GM19438 (cell line): Measurements from ENCODE around the gene KIFC3.
"Not testable (repeated sequence)": the region's sequence is repeated elsewhere in the genome, so short reads cannot be mapped to it uniquely, and the experiment has no call there.

ENCODE experiments used
- ATAC-seq: cut with Tn5 transposase; IDR thresholded peaks from one replicate; pipeline ENCODE4 v1.9.1; 2021; ENCODE audit warnings: low read depth; ENCODE audit not compliant: unreplicated experiment

KIFC3 gene

GRCh38 chr16:57802341-57803133 is at the start of gene KIFC3:
Gene KIFC3 (minus strand): TSS chr16:57802491. CDS start chr16:57798243, 4,248 bp downstream.
- ATAC-seq = no peak

DNA sequence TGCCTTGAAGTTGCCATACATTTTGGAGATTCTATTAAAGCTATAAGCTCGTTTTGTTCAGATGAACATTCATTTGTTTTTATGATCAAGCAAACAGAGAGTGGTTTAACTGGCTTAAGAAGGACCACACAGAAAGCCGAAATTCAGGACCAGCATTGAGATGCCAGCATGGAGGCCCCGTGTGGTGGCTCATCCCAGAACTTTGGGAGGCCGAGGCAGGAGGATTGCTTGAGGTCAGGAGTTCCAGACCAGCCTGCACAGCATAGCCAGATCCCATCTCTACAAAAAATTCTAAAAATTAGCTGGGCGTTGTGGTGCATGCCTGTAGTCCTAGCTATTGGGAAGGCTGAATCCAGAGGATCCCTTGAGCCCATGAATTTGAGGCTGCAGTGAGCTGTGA is 45.9 kb upstream of the KIFC3 start:
- no peak for ATAC-seq

- ATAC-seq = not testable (repeated sequence)
Observed at GRCh38 chr16:57846931-57847330, 44.6 kb upstream of the KIFC3 start.

- no peak for ATAC-seq
Observed at GRCh38 chr16:57846078-57846697, 43.9 kb upstream of the KIFC3 start.

DNA sequence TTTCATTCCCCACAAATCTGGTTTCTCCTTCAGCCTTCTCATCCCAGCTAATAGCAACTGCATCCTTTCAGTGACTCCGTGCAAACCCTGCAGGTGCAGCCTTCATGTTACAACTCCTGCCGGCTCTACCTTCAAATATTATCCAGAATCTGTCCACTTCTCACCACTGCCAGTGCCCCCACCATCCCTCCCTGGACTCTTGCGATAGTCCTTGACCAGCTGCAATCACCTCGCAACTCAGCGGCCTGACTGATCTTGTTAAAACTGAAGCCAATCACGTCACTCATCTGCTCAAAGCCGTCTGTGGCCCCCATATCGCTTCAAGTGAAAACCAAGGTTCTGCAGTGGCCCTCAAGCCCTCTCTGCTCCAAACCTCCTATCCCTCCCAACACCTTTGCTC is 42.8 kb upstream of the KIFC3 start:
- no peak for ATAC-seq

DNA sequence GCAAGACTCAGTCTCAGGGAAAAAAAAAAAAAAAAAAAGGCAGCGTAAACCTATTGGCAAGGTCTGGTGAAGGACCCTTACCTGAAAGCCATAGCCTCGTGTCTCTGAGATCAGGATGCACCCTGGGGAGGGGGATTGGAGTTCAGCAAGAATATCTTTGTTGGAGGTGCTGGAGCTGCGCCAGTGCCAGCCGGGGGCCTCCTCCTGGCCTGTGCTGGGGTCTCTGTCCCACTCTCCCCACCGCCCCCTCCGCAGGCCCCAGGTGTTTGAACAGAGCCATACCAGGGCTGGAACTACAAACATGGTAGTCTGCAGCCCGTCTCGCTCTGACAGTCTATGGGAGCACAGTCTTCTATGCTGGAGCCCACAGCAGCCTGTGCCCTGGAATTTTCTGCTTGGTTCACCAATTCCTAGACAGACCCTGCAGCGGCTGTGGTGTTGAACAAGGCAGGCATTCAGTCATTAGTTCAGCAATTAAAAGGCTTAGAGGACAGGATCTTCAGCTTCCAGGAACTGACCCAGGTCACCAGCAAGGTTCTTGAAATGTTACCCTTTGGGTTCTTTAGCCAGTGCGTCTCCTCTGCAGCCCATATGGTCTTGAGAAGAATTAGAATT is 42.2 kb upstream of the KIFC3 start:
- ATAC-seq = no peak

DNA sequence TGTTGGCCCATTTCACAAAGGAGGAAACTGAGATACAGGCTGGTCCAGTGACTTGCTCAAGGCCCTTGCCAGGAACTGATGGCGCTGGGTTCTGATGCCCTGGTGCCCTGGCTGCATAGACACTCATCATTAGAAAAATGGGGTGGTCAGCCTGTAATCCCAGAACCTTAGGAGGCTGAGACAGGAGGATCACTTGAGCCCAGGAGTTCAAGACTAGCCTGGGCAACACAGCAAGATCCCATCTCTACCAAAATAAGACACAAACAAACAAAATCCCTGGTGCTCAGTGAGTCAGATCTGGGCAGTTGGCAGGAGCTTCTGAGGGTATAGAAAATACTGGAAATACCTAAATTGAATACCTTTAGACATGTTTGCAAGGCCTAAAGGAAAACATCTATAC is 41.1 kb upstream of the KIFC3 start:
- ATAC-seq = no peak

DNA sequence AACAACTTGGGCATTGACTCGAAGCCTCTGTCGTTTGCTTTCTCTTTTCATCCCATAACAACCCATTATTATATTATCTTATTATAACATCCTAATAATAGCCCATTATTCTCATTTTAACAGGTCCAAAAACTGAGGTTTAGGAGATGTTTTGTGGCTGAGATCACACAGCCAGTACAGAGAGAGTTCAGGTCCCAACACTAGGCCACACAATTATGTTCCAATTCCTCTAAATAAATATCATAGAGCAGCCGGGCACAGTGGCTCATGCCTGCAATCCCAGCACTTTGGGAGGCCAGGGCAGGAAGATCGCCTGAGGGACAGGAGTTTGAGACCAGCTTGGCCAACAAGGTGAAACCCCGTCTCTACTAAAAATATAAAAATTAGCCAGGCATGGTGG is 40.3 kb upstream of the KIFC3 start:
- no peak for ATAC-seq

GRCh38 chr16:57840833-57841232 is 38.5 kb upstream of the KIFC3 start:
- ATAC-seq = no peak

DNA sequence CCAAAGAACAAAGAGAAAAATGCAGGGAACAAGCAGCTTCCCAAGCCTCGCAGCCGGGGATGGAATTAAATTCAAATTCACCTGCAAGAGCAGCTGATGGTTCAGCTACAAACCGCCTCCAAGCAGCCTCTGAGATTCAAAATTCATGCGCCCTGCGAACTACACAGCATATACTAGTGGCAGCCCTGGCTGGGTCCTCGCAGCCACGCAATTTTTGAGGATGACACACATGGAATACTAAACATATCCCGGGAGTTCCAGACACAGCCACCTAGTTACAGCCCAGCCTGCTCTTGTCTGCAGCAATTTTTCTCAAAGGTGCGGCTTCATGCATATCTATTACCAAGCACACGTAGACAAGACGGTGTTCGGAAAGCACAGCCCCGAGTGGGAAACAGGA is 35.9 kb upstream of the KIFC3 start:
- no peak for ATAC-seq

DNA sequence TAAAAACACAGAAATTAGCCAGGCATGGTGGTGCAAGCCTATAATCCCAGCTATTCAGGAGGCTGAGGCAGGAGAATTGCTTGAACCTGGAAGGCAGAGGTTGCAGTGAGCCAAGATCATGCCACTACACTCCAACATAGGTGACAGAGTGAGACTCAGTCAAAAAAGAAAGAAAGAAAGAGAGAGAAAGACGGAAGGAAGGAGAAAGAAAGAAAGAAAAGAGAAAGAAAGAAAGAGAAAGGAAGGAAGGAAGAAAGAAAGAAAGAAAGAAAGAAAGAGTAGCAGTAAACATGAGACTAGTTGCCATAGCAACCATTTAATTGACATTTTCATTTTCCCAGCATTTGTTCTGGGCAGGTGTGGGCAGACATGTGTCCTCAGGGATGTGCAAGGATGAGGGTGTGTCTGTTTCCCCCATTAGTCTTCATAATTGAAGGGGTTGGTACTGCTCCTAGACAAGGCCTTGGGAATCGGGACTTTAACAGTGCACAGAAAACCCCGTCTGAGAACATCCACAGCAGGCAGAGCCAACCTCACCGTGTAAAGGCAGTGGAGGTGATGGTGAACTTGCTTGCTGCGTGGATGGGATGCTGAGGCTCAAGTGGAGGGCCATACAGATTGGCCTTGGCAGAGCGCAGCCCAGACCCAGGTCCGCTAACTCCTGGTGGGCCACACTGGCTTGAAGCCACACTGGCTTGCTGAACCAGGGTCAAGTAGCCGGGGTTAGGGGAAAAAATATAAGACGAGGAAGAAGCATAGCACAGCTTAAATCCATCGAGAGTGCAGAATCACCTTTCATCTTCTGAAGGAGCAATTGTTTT is 35.2 kb upstream of the KIFC3 start:
- no peak for ATAC-seq

DNA sequence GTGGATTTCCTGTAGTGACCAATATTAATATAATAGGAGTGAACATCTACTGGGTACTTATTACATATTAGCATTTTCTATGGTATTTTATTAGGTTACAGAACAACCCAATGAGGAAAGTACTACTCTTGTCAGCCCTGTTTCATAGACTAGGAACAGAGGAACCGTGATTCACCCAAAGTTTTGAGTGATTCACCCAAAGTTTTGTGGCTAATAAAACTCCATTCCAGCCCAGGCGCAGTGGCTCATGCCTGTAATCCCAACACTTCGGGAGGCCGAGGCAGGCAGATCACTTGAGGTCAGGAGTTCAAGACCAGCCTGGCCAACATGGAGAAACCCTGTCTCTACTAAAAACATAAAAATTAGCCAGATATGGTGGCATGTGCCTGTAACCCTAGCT is 33.1 kb upstream of the KIFC3 start:
- not testable (repeated sequence) for ATAC-seq

GRCh38 chr16:57834936-57835335 is 32.6 kb upstream of the KIFC3 start:
- no peak for ATAC-seq

- no peak for ATAC-seq
Observed at GRCh38 chr16:57830890-57831484, 28.7 kb upstream of the KIFC3 start.

DNA sequence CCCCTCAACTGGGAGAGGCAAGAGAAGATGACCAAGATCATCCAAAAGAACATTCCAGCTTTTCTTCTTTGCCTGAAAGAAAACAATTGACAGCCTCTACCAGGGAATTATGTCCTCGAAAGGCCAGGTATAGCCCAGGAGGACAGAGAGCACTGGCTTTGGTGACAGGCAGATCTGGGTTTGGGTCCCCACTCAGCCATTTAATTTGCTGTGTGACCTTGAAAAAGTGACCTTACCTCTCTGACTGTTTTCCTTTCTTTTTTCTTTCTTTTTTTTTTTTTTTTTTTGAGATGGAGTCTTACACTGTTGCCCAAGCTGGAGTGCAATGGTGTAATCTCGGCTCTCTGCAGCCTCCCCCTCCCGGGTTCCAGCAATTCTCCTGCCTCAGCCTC is 27.7 kb upstream of the KIFC3 start:
- ATAC-seq = no peak

- no peak for ATAC-seq
Observed at GRCh38 chr16:57828272-57829161, 26.2 kb upstream of the KIFC3 start.

- no peak for ATAC-seq
Observed at GRCh38 chr16:57826706-57827625, 24.7 kb upstream of the KIFC3 start.

DNA sequence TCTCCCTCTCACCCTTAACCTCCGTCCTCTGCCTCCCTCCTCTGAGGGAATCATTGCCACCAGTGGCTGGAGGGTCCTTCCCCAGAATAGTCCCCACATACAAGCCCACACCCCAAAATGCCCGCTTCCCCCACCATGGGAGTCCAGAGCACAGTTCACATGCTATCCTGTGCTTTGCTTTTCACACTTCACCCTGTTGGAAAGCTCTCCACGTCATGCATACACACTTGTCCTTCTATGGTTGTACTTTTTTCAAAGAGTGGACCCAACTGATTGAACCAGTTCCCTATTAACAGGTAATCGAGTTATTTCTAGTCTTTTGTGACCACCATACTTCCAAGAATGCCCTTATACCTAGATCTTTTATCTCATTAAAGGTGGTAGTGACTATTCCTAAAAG is 23.8 kb upstream of the KIFC3 start:
- no peak for ATAC-seq
